GM12801 (cell line): ENCODE data around the gene CMTR1.

Experiments
- CTCF ChIP-seq: IDR thresholded peaks from one replicate; pipeline ENCODE4 v1.5.1; 2011; ENCODE audit warnings: control low read depth; ENCODE audit not compliant: insufficient read length; ENCODE audit errors: extremely low read depth

CMTR1 gene

GRCh38 chr6:37438930-37439329 is 5.9 kb downstream of the CMTR1 start:
- TF ChIP-seq CTCF = no peak

GRCh38 chr6:37441651-37442050 is 8.6 kb downstream of the CMTR1 start:
- TF ChIP-seq CTCF = no peak

- no peak for TF ChIP-seq CTCF
Observed at GRCh38 chr6:37442416-37443215, 9.6 kb downstream of the CMTR1 start.

GRCh38 chr6:37449984-37450383 is 17.0 kb downstream of the CMTR1 start:
- TF ChIP-seq CTCF = no peak

GRCh38 chr6:37451441-37452193 is 18.6 kb downstream of the CMTR1 start:
- TF ChIP-seq CTCF = no peak

- no peak for TF ChIP-seq CTCF
Observed at GRCh38 chr6:37452522-37452921, 19.5 kb downstream of the CMTR1 start.

- no peak for TF ChIP-seq CTCF
Observed at GRCh38 chr6:37454420-37455140, 21.6 kb downstream of the CMTR1 start.
